ENCODE results near the gene TTC39A. TPM values are rescaled to one million over a fixed set of nuclear protein-coding genes. Genes with fewer than 3 reads are reported as not detected.

Gene TTC39A
- total RNA-seq, 1 experiment from 2014 or later: 15.4 TPM

GRCh38 chr1:51303315-51303714, 27.0 kb downstream of the TTC39A start:
- Histone ChIP-seq H3K36me3 (ENCODE audit: control insufficient read depth in 1 of 2, insufficient read depth in 2 of 2, low read length in 2 of 2) (no peaks in the 10 kb centered on the region), H3K4me2 (ENCODE audit: low read length) (no peak overlapping the region), H3K4me1 (ENCODE audit: control insufficient read depth in 1 of 2, insufficient read depth in 2 of 2, low read length in 2 of 2) (peaks cover 0 to 9% of the 10 kb centered on the region in 2 experiments; a peak in 3 of 4 replicates), H4K20me1 (ENCODE audit: insufficient read depth) (no peaks in the 10 kb centered on the region), H3K79me2 (ENCODE audit: insufficient read depth, low read length) (no peaks in the 10 kb centered on the region), H2AFZ (ENCODE audit: low read depth, low read length, poor library complexity, severe bottlenecking) (no peak overlapping the region), H3K4me3 (replicated peaks in 1 of 2; ENCODE audit: low read depth in 1 of 2, low read length in 2 of 2) (no peak overlapping the region), H3K9ac (ENCODE audit: low read length) (no peak overlapping the region), H3K27ac (ENCODE audit: low read depth, low read length) (no peak overlapping the region), H3K9me2 (ENCODE audit: insufficient read depth) (no peaks in the 10 kb centered on the region), H3K9me3 (ENCODE audit: control insufficient read depth in 1 of 2, insufficient read depth in 1 of 2, low read depth in 1 of 2, low read length in 2 of 2) (no peaks in the 10 kb centered on the region), H3K27me3 (ENCODE audit: insufficient read depth, low read length) (no peaks in the 10 kb centered on the region)
- ATAC-seq (no peak; the same call in 1 of the 2 replicates), DNase-seq (ENCODE audit: low read depth, low spot score) (no peak)
- no TSS peak for BruUV-seq (replicated peaks)
- TF ChIP-seq ELF1 (IDR thresholded peaks at IDR 0.05; ENCODE audit: borderline replicate concordance, low read depth) (no peak), EZH2 (IDR thresholded peaks at IDR 0.05) (no peak), POLR2AphosphoS5 (IDR thresholded peaks at IDR 0.05; ENCODE audit: low read depth, low read length) (no peak), EZH2phosphoT487 (IDR thresholded peaks at IDR 0.05; ENCODE audit: borderline replicate concordance) (no peak), SP1 (IDR thresholded peaks at IDR 0.05; ENCODE audit: low read depth) (no peak), CEBPB (IDR thresholded peaks at IDR 0.05; ENCODE audit: low read depth) (no peak), TCF7L2 (IDR thresholded peaks at IDR 0.05; ENCODE audit: borderline replicate concordance, extremely low read depth, insufficient read depth, insufficient read length) (no peak)
- RAD21 ChIA-PET (ENCODE audit: low non-redundant PET in 1 of 2, low total read pairs in 2 of 2, uncharacterized antibody in 2 of 2, unreplicated experiment in 2 of 2): no interaction called here
- intact Hi-C loops (cut with micrococcal nuclease): no loop called here
- POLR2A ChIA-PET: no interaction called here
- CTCF ChIA-PET: no interaction called here

GRCh38 chr1:51302746-51303145, 27.6 kb downstream of the TTC39A start:
- Histone ChIP-seq H3K79me2 (ENCODE audit: insufficient read depth, low read length) (no peaks in the 10 kb centered on the region), H3K36me3 (ENCODE audit: control insufficient read depth in 1 of 2, insufficient read depth in 2 of 2, low read length in 2 of 2) (no peaks in the 10 kb centered on the region), H3K9me2 (ENCODE audit: insufficient read depth) (no peaks in the 10 kb centered on the region), H3K4me3 (replicated peaks in 1 of 2; ENCODE audit: low read depth in 1 of 2, low read length in 2 of 2) (no peak overlapping the region), H3K4me1 (ENCODE audit: control insufficient read depth in 1 of 2, insufficient read depth in 2 of 2, low read length in 2 of 2) (peaks cover 0 to 12% of the 10 kb centered on the region in 2 experiments; a peak in 3 of 4 replicates), H3K9me3 (ENCODE audit: control insufficient read depth in 1 of 2, insufficient read depth in 1 of 2, low read depth in 1 of 2, low read length in 2 of 2) (no peaks in the 10 kb centered on the region), H3K27ac (ENCODE audit: low read depth, low read length) (no peak overlapping the region), H3K4me2 (ENCODE audit: low read length) (no peak overlapping the region), H3K27me3 (ENCODE audit: insufficient read depth, low read length) (no peaks in the 10 kb centered on the region), H2AFZ (ENCODE audit: low read depth, low read length, poor library complexity, severe bottlenecking) (no peak overlapping the region), H4K20me1 (ENCODE audit: insufficient read depth) (no peaks in the 10 kb centered on the region), H3K9ac (ENCODE audit: low read length) (no peak overlapping the region)
- ChIA-PET RAD21 (ENCODE audit: low non-redundant PET in 1 of 2, low total read pairs in 2 of 2, uncharacterized antibody in 2 of 2, unreplicated experiment in 2 of 2) (no interaction called here), CTCF (no interaction called here), POLR2A (no interaction called here)
- intact Hi-C loops (cut with micrococcal nuclease): no loop called here
- TF ChIP-seq MAX (IDR thresholded peaks at IDR 0.05) (no peak), EGR1 (IDR thresholded peaks at IDR 0.05; ENCODE audit: low read depth) (no peak), FOSL1 (IDR thresholded peaks at IDR 0.05; ENCODE audit: low read depth) (no peak), ATF3 (IDR thresholded peaks at IDR 0.05) (no peak), REST (IDR thresholded peaks at IDR 0.05; ENCODE audit: low read depth) (no peak), JUND (IDR thresholded peaks at IDR 0.05) (no peak), RAD21 (IDR thresholded peaks at IDR 0.05; ENCODE audit: low read depth) (no peak), CTCF (IDR thresholded peaks at IDR 0.05 in 2 of 3, conservative IDR thresholded peaks at IDR 0.05 in 1 of 3; ENCODE audit: borderline replicate concordance in 1 of 3, insufficient read depth in 1 of 3, low read depth in 2 of 3, low read length in 2 of 3) (no peak), CEBPB (IDR thresholded peaks at IDR 0.05; ENCODE audit: low read depth) (no peak), ZFX (IDR thresholded peaks at IDR 0.05) (no peak)
- DNase-seq (ENCODE audit: low read depth, low spot score) (no peak), ATAC-seq (no peak)
- no TSS peak for BruUV-seq (replicated peaks)
